PC-9 (cell line): ENCODE measurements around the gene SEMA3B. TPM values are rescaled to one million over a fixed set of nuclear protein-coding genes. Genes with fewer than 3 reads are reported as not detected.

Experiments
- BruUV-seq: library from RNA; stranded (reverse); fragments of 400-500 nt; replicated peaks from 2 replicates; lab custom pipeline; 2021; lab: Mats Ljungman, UMichigan
- CTCF ChIA-PET: fragments of 300-600 bp; sonication (Branson Sonifier 250); formaldehyde crosslinking; loops from one replicate; lab custom pipeline; 2022; ENCODE audit warnings: antibody characterized with exemption; lab: Charles Lee
- POLR2A ChIA-PET: fragments of 300-600 bp; sonication (Branson Sonifier 250); formaldehyde crosslinking; loops from one replicate; lab custom pipeline; 2022; ENCODE audit warnings: antibody characterized with exemption; ENCODE audit not compliant: unreplicated experiment; lab: Charles Lee
- DNase-seq, 2 experiments: peaks; one replicate each; pipeline versions ENCODE4 v3.0.0 to v3.0.0-alpha.2; 2015 to 2022; ENCODE audit warnings: mixed read lengths in 1 of 2
- H2AFZ ChIP-seq: fragments of 200-600 bp; sonication (generic); 2 replicates; pipeline ENCODE4 v1.8.1; 2017; ENCODE audit warnings: antibody characterized with exemption
- H3F3A ChIP-seq: fragments of 200-600 bp; sonication (generic); 2 replicates; pipeline ENCODE4 v1.8.1; 2017; ENCODE audit warnings: antibody characterized with exemption, mild to moderate bottlenecking, low read depth; ENCODE audit not compliant: insufficient read depth
- H3K27ac ChIP-seq: fragments of 200-600 bp; sonication (generic); 2 replicates; pipeline ENCODE4 v1.6.1; 2016; ENCODE audit warnings: mixed run types
- H3K27me3 ChIP-seq: fragments of 200-600 bp; sonication (generic); 2 replicates; pipeline ENCODE4 v1.6.1; 2016; ENCODE audit warnings: low read depth, mixed run types; ENCODE audit not compliant: insufficient read depth
- H3K36me3 ChIP-seq: fragments of 200-600 bp; sonication (generic); 2 replicates; pipeline ENCODE4 v1.6.1; 2016; ENCODE audit warnings: low read depth, mixed run types
- H3K4me1 ChIP-seq: fragments of 200-600 bp; sonication (generic); replicated peaks from 2 replicates; pipeline ENCODE4 v1.6.1; 2016; ENCODE audit warnings: mixed run types; ENCODE audit not compliant: insufficient read depth
- H3K4me2 ChIP-seq: fragments of 200-600 bp; sonication (generic); 2 replicates; pipeline ENCODE4 v1.6.1; 2017; ENCODE audit warnings: mixed run types
- H3K4me3 ChIP-seq: fragments of 200-600 bp; sonication (generic); 2 replicates; pipeline ENCODE4 v1.6.1; 2016; ENCODE audit warnings: mixed run types
- H3K79me2 ChIP-seq: fragments of 200-600 bp; sonication (generic); 2 replicates; pipeline ENCODE4 v1.6.1; 2017; ENCODE audit warnings: low read depth, mixed run types
- H3K9me2 ChIP-seq: fragments of 200-600 bp; sonication (generic); 2 replicates; pipeline ENCODE4 v1.8.1; 2017; ENCODE audit warnings: mild to moderate bottlenecking; ENCODE audit not compliant: insufficient read depth
- H3K9me3 ChIP-seq: fragments of 200-600 bp; sonication (generic); 2 replicates; pipeline ENCODE4 v1.8.1; 2016; ENCODE audit warnings: low read depth; ENCODE audit not compliant: insufficient read depth
- H4K20me1 ChIP-seq: fragments of 200-600 bp; sonication (generic); 2 replicates; pipeline ENCODE4 v1.8.1; 2017; ENCODE audit not compliant: insufficient read depth
- EZH2 ChIP-seq: fragments of 200-600 bp; sonication (generic); IDR thresholded peaks from 2 replicates; pipeline ENCODE4 v1.8.0; 2017; ENCODE audit warnings: antibody characterized with exemption, low read depth
- intact Hi-C: fragments of 100-400 bp; cut with micrococcal nuclease; formaldehyde crosslinking; loops from one replicate; pipeline ENCODE4 v1.10.0; 2022; ENCODE audit not compliant: unreplicated experiment
- total RNA-seq: library from RNA; stranded (reverse); gene quantifications from 2 replicates; pipeline ENCODE4 v1.2.3, GENCODE V29; 2021
- TF ChIP-seq, protein P1 (sequence below): fragments of 200-600 bp; sonication (generic); conservative IDR thresholded peaks from 2 replicates; pipeline ENCODE4 v1.6.1; 2017; ENCODE audit warnings: mixed run types, antibody characterized with exemption, mild to moderate bottlenecking, moderate library complexity

SEMA3B gene
- total RNA-seq, 1 experiment from 2014 or later, result 52.4 TPM

- H3K4me3 ChIP-seq, result peak overlapping the region; percentile 56; the same call in 1 of the 2 replicates
- no peaks in the 10 kb centered on the region for H3K9me3 ChIP-seq
- ChIA-PET CTCF (interaction anchor here (0.6 to 0.7 kb wide), 3 partner anchors 47 to 1022 kb away, joined by 3 to 8 read pairs (median 6); no protein-coding TSS in a partner anchor), POLR2A (interaction anchor here (0.5 kb wide), 1 partner anchor 41 kb away, joined by 10 read pairs; no protein-coding TSS in a partner anchor)
- peaks cover 69% of the 10 kb centered on the region for H3K4me1 ChIP-seq
- peaks cover 15% of the 10 kb centered on the region for H3K79me2 ChIP-seq
- peak overlapping the region; percentile 92 for H3K4me2 ChIP-seq
- peaks cover 40% of the 10 kb centered on the region for H3F3A ChIP-seq
- TF ChIP-seq EZH2, result no peak
- TF ChIP-seq, protein P1, sequence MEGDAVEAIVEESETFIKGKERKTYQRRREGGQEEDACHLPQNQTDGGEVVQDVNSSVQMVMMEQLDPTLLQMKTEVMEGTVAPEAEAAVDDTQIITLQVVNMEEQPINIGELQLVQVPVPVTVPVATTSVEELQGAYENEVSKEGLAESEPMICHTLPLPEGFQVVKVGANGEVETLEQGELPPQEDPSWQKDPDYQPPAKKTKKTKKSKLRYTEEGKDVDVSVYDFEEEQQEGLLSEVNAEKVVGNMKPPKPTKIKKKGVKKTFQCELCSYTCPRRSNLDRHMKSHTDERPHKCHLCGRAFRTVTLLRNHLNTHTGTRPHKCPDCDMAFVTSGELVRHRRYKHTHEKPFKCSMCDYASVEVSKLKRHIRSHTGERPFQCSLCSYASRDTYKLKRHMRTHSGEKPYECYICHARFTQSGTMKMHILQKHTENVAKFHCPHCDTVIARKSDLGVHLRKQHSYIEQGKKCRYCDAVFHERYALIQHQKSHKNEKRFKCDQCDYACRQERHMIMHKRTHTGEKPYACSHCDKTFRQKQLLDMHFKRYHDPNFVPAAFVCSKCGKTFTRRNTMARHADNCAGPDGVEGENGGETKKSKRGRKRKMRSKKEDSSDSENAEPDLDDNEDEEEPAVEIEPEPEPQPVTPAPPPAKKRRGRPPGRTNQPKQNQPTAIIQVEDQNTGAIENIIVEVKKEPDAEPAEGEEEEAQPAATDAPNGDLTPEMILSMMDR, result no peak
- H3K27ac ChIP-seq, result peak overlapping the region; percentile 60
- no peaks in the 10 kb centered on the region for H3K36me3 ChIP-seq
- no peaks in the 10 kb centered on the region for H3K27me3 ChIP-seq
- H4K20me1 ChIP-seq, result no peaks in the 10 kb centered on the region
- no peak overlapping the region for H2AFZ ChIP-seq
- TSS peak; percentile 51 for BruUV-seq
- intact Hi-C loops, result loop anchor here (1.0 to 5.0 kb wide), 3 partner anchors 9 to 68 kb away; no protein-coding TSS in a partner anchor
- H3K9me2 ChIP-seq, result no peaks in the 10 kb centered on the region
- DNase-seq, result no peak
Observed at GRCh38 chr3:50269460-50269859, 513 bp downstream of the SEMA3B start.

GRCh38 chr3:50269977-50270413, 1.0 kb downstream of the SEMA3B start:
- peak overlapping the region; percentile 92 for H3K4me2 ChIP-seq
- no peak for TF ChIP-seq EZH2
- TF ChIP-seq, protein P1, result no peak
- H3F3A ChIP-seq, result peaks cover 38% of the 10 kb centered on the region
- H3K9me2 ChIP-seq, result no peaks in the 10 kb centered on the region
- peaks cover 15% of the 10 kb centered on the region for H3K79me2 ChIP-seq
- peak in 1 of 2 experiments; percentile 57 for DNase-seq
- no peak overlapping the region for H2AFZ ChIP-seq
- H3K27me3 ChIP-seq, result no peaks in the 10 kb centered on the region
- H3K36me3 ChIP-seq, result no peaks in the 10 kb centered on the region
- H3K4me3 ChIP-seq, result peak overlapping the region; percentile 56; the same call in 1 of the 2 replicates
- intact Hi-C loops, result loop anchor here (1.0 to 5.0 kb wide), 4 partner anchors 10 to 148 kb away; no protein-coding TSS in a partner anchor
- CTCF ChIA-PET, result interaction anchor here (0.5 to 1.2 kb wide), 4 partner anchors 10 to 248 kb away, joined by 5 to 9 read pairs (median 8); no protein-coding TSS in a partner anchor
- no peaks in the 10 kb centered on the region for H3K9me3 ChIP-seq
- POLR2A ChIA-PET, result no interaction called here
- no peaks in the 10 kb centered on the region for H4K20me1 ChIP-seq
- no TSS peak for BruUV-seq
- no peak overlapping the region; the same call in 1 of the 2 replicates for H3K27ac ChIP-seq
- peaks cover 64% of the 10 kb centered on the region for H3K4me1 ChIP-seq

- H3F3A ChIP-seq, result peaks cover 33% of the 10 kb centered on the region
- intact Hi-C loops, result loop anchor here (5.0 kb wide), 1 partner anchor 148 kb away; no protein-coding TSS in a partner anchor
- no peak for TF ChIP-seq EZH2
- TF ChIP-seq, protein P1, result no peak
- ChIA-PET CTCF (interaction anchor here (0.5 to 1.2 kb wide), 5 partner anchors 10 to 344 kb away, joined by 5 to 9 read pairs (median 8); no protein-coding TSS in a partner anchor), POLR2A (interaction anchor here (0.6 kb wide), 1 partner anchor 29 kb away, joined by 3 read pairs; the partner anchor contains the start of genes HYAL3 and NAA80)
- peak overlapping the region; percentile 56; the same call in 1 of the 2 replicates for H3K4me3 ChIP-seq
- H3K36me3 ChIP-seq, result no peaks in the 10 kb centered on the region
- no peak overlapping the region for H3K27ac ChIP-seq
- H4K20me1 ChIP-seq, result no peaks in the 10 kb centered on the region
- peaks cover 58% of the 10 kb centered on the region for H3K4me1 ChIP-seq
- no TSS peak for BruUV-seq
- H3K9me2 ChIP-seq, result no peaks in the 10 kb centered on the region
- no peak overlapping the region for H2AFZ ChIP-seq
- DNase-seq, result no peak
- H3K27me3 ChIP-seq, result no peaks in the 10 kb centered on the region
- no peaks in the 10 kb centered on the region for H3K9me3 ChIP-seq
- peak overlapping the region; percentile 92 for H3K4me2 ChIP-seq
- H3K79me2 ChIP-seq, result peaks cover 15% of the 10 kb centered on the region
Observed at GRCh38 chr3:50270422-50271224, 1.7 kb downstream of the SEMA3B start.
